GM19438 (cell line): Measurements from ENCODE around the gene TMC1.

Experiments used
- ATAC-seq: cut with Tn5 transposase; IDR thresholded peaks from one replicate; pipeline ENCODE4 v1.9.1; 2021; ENCODE audit warnings: low read depth; ENCODE audit not compliant: unreplicated experiment

Gene TMC1

DNA sequence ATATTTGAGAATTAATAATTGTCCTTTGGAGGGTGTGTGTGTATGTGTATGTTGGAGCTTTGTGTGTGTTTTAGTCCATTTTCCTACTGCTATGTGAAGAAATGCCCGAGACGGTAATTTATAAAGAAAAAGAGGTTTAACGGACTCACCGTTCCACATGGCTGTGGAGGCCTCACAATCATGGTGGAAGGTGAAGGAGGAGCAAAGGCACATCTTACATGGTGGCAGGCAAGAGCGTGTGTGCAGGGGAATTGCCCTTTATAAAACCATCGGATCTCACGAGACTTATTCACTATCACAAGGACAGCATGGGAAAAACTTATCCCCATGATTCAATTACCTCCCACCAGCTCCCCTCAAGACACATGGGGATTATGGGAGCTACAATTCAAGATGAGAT lies 44.1 kb downstream of the TMC1 start:
- ATAC-seq, result no peak

DNA sequence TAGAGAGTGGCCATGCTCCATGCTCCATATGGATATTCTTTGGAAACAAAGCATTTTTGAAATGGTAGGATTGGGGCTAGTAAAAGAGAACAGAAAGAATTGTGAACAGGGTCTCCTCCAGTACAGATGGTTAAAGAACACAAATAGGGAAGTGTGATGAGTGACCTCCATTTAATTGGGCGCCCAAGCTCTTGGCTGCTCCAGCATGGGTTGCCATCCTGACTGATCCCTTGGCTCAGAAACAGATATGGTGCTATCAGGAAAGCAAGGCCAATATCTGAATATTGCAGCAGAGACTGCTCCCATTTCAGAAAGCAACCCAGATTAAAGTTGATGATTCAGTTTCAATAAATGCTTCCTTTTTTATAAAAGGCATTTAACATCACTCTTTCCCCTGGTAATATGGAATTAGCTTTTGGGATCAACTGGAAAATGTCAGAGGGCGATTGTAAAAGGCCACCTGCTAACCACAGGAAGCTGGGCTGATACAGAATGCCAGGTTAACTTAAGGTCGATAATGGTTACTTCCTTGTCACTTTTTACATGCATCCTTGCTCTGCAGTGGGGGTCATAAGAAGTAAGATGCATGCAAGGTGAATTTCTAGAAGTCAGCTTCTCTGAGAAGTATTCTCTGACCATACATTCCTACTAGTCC lies 52.9 kb downstream of the TMC1 start:
- no peak for ATAC-seq

DNA sequence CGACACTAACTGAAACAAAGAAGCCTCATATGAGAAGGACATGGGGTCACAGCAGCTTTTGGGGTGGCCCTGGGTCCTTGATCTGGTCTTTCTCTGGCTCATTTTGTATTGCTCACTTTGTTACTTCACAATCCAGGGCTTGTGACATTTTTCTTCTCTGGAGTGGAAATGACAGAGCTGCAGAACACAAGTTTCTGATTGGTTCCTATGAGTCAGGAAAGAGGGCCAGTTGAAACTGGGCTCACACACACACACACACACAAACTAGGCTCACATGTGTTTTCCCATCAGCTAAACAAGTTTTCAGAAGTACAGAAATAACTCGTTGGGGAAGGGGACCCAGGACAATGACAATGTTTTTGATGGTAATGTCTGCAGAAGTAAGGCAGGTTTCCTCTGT lies 54.3 kb downstream of the TMC1 start:
- no peak for ATAC-seq

DNA sequence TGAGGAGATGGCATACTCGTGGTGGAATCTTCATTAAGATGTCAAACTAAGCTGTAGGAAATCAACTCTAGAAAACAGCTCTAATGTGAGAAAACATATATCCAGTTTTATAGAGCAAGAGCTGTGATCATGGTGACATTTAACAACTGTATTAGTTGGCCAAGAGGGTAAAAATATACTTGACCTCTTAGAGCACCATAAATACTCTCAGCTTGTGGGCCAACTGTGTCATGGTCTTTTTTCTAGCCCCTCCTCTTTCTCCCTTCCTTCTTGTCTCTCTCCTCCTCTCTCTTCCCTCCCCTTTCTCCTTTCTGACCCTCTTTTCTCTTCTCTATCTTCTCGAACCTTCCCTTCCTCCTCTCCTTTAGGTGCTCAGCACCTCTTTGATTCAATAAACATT lies 54.7 kb downstream of the TMC1 start:
- no peak for ATAC-seq

DNA sequence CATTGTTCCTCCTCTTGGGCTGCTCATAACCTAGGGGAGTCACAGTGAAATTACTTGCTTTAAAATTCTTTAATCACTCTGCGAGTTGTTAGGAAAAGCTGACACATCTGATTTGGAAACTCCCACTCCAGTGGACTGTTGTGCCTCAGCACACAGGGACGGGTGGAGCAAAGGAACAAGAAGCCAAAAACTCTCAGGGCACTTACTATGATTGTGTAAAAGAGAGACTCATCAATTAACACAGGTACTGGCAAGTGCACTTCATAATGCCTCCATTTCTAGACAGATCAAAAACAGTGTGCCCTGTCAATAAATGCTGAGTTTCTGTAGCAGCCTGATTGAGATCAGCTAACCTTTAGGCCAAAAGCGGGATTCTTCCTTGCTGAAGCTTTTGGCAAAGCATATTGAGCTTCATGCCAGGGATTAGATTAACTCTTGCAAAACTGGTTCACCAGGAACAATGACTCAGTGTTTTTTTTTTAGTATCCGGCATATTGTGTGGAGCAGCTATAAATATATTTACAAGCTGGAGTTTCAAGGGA lies 55.9 kb downstream of the TMC1 start:
- no peak for ATAC-seq

DNA sequence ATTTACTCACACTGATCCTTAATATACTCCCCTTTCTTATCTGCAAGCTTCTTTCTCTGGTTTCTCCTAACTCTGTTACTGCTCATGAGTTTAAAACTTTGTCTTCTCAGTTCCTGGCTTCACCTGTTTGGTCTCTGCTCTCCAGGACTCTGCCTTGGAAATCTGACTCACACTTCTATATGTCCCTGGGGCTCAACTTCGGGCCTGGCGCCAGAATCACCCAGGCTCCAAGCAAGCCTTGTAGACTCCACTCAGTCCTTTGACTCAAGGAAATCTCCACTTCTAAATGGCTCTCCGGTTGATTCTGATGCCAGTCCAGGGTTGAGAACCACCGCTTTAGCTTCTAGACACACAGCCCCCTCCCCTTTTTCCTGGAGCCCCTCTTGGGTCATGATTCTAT lies 57.8 kb downstream of the TMC1 start:
- no peak for ATAC-seq

DNA sequence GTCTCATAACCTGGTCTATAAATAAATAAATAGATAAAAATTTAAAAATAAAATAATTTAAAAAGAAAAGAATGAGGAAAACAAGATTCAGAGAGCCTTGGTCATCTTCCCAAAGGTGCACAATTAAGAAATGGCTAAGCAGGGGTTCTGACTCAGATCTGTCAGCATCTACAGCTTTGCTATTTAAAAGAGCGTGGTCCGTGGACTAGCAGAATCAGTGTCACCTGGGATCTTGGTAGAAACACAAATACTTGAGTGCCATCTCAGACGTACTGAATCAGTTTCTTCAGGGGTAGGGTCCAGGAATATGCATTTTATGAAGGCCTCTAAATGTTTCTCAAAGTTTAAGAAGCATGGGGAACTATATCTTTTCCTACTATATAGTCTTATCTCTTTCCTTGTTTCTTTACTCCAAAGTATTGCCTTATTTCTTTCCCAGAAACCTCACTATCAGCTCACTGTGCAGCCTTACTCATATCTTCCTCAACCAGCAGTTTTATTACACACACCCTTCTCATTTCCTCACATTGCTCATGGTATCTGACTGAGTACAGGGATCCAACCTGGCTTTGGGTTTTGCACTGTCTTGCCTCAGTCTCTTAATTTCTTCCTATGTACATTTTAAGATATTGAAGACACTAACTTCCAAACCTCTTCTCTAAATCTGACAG lies 58.6 kb downstream of the TMC1 start:
- no peak for ATAC-seq

DNA sequence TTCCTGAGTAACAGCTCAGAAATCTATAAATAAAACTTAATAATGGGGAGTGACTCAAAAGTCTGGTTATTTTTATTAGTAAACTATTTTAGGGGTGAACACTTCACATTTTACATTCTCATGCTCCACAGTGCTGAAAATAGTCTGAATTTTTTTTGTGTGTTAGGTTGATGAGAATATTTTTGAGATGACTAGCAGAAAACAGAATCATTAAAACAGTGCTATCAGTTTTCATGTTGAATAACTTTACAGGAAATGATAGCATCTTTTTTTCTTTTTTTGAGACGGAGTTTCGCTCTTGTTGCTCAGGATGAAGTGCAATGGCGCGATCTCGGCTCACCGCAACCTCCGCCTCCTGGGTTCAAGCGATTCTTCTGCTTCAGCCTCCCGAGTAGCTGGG lies 60.3 kb downstream of the TMC1 start:
- ATAC-seq, result no peak

DNA sequence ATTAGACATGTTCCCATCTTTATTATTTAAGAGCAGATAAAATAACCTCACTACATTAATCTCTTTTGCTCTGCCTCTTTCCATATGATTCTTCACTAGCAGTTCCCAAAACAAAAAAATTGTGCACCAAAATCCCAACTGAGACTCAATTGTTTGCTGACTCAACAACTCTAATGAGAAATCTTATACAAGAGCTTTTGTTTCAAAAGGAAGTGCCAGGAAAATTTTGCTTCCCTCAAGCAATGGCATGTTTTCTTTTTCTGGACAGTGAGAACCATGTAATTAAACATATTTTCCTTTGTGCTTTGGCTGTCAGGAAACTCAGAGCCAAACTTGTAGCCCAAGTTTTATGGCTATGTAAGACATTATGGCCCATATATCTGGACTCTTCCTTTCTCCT lies 62.0 kb downstream of the TMC1 start:
- no peak for ATAC-seq

DNA sequence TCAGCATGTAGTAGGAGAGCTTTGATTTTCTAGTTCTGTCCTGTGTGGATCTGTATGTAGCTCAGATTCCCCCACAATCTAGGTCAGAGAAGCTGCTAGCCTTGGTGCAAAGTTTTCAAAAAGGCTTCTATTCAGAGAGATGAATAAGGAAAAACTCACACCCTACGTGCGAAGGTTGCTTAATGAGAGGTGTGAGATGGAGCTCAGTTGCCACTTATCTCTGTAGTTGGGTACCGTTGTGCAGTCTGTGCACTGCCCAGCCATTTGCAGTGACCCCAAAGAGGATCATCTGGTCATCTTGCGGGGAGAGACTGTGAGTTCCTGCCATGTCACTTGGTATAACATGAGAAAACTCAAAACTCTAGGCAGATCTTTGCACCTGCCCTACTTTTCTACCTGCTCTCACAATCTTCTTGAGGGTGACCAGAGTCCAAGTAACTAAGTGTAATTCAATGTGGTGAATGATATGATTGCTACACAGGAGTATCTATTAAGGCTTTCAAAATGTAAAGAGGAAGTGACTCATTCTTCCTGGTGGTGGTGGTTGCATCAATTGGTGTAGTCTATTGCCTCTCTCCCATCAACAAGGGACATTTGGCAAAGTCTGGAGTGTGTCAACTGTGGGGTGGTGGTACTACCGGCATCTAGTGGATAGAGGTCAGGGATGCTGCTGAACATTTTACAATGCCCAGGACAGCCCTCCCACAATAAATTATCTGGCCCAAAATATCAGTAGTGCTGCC lies 65.2 kb downstream of the TMC1 start:
- ATAC-seq, result no peak

DNA sequence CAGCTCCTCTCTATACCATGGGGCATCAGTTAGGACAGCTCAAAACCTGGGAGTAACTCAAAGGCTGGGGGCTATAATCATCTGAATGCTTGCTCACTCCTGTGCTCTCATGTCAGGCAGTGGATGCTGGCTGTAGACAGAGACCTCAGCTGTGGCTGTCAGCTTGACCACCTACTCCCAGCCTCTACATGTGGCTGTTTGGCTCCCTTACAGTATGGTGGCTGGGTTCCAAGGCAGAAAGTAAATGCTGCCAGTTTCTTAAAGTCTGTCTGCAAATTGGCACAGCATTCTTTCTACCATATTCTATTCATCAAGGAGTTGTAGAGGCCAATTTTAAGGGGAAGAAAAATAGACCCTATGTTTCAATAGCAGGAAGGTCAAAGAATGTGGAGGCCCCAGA lies 66.9 kb downstream of the TMC1 start:
- ATAC-seq, result no peak

DNA sequence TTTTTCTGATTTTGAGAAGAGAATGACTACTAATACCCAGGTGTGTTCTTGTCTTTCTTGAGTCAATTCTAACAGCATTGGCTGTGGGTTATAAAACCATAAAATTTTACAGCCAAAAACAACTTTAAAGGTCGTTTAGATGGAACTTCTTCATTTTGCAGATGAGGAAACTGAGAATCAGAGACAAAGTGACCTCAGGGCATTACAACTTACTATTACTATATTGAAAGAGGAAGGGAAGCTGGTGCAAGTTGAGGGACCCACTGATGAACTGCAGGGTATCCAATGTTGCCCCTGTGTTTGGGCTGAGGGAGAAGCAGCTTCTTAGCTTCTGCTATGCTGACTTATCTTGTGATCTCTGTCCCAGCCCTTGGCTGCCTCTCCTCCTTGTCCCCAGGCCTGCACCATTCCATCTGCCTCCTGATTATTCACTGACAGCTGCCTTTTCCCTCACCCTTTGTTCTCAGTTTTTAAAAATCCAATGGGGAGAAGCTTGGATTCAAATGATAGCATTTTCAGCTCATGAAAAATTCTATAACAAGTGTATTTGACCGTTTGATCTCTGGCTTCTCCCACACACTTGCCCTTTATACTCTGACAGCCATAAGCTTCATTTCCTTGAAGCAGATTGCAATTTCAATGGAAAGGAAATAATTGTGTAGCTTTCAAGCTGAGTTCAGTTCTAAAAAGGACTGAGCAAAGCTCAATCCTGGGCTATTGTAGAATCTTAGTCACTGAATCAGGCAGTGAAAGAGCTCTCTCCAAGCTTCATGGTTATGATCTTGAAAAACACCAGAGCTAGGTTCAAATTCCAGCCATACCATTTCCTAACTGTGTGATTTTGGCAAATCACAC lies 68.5 kb downstream of the TMC1 start:
- no peak for ATAC-seq

DNA sequence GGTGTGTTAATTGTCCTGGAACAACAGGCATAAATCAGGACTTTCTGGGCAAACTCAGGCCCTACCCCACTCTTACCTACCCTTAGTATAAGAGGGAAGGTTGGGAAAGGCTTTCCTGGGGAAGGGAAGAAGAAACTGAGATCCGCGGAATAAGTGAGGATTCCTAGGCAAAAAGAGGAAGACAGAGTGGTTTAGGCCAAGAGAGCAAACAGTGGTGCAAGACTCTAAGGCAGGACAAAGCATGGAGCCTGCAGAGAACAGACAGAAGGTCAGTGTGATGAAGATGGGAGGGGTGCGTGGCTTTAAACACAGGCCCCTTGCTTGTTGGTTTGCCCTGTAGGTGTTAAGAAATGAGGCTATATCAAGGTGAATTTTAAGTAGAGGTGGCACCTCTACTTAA lies 69.4 kb downstream of the TMC1 start:
- no peak for ATAC-seq

DNA sequence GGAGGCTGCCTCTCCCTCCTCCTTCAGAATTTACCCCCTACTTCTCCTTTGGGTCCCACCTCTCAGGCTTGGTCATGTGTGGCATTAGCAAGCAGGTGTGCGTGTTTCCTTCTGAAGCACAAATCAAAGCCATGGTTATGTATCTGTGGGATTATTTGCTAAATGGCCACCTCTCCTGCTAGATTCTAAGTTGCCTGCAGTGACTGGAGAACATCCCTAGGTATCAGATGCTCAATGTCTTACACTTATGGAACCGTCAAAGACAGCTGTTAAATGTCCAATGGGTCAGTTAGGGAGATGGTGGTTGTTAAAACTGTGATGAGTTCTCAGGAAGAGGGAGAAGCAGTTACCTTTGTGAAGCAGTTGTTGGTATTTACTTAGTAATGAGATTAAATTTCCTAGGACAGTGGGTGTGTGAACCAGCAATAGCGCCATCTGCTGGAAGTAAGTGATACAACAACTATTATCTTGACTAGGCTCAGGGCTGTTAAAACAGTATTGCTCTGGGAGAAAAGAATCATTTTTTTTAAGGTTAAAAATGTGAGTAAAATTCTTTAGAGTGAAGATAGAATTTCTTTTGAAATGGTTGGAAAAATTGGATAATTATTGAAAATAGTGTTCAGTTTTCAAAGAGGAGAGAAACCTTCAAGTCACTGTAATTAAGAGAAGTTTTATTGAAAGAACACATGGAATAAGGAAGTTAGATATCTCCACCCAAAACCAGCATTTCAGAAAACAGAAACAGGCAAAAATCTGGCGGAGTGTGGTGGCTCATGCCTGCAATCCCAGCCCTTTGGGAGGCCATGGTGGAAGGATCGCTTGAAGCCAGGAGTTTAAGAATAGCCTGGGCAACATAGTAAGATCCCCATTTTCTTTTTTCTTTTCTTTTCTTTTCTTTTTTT lies 71.3 kb downstream of the TMC1 start:
- peak; percentile 81 for ATAC-seq

DNA sequence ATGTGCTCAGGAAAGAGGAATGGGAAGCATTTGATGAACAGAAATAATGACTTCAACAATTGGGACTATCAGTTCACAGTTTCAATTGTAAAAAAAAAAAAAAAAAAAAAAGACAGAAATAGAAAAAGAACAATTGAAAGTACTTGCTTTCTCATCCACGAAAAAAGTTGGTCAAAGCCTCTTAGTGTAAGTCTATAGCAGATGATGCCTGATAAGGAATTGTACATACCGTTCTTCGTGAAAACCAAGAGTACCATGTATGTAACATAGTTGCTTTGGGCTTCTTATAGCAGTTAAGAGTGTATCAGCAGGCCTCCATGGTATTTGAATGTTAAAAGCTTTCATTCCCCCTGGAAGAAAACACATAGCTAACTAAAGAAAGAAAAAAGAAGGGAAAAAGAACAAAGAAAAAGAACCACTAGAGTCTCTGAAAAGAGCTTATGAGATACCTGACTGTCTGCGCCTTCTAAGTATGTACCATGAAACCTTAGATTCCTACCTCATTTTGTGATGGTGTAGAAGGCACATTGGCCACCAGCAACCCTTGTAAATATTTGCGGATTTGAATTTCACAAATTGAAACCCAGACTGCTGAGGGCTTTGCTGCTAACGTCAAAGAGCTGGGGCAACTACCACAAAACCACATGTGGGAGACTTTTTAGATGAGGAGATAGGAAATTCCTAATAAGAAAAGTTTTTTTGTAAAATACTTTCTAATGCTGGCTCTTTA lies 75.2 kb downstream of the TMC1 start:
- no peak for ATAC-seq

DNA sequence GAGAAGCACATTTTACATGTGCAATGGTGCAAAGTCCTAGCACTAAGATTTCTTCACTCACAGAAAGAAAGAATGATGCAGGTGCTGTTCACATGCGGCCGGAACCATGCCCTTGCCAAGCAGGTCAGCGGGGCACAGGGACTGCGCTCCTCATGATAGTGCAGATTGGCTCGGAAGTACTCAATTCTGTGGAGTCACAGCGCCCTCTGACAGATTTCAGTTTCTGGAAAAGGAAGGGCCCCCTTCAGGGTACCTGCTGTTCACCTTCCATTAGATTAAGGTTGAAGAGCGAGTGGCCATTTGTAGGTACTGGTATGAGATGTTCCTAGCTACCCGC lies 75.7 kb downstream of the TMC1 start:
- ATAC-seq, result no peak

DNA sequence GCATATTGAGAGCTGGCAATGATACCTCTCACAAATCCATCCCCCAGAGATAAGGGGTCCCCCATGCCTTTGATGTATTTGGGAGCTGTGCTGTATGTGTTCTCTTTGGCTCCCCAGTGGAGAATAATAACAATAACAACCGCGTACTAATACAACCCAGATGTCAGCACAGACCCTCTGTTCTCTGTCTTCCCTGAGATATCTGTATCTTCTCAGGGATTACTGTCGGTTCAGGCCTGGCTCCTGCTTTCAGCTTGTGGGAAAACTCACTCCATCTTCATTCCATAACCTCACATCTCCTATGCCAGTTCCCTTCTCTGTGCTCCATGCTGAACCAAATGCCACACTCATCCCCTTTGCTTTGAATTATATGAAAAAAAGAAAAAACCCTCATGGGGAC lies 76.2 kb downstream of the TMC1 start:
- ATAC-seq, result no peak

DNA sequence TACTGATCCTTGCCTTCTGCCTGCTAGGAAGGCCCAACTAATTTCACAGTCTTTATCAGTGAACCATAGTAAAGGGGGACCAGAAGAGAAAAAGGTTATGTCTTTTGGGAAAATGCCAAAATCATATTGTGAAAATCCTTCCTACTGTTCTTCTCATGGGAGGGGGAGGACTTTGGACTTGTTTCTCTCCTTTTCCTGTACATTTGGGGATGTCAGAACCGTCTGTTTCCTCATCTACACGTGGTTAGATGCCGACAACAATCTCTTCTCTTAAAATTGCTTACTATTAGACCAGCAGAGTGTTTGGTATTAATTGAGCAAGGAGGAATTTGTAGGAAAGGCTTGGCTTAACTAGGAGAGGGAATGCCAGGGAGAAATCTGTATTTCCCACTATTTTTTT lies 77.2 kb downstream of the TMC1 start:
- ATAC-seq, result no peak

DNA sequence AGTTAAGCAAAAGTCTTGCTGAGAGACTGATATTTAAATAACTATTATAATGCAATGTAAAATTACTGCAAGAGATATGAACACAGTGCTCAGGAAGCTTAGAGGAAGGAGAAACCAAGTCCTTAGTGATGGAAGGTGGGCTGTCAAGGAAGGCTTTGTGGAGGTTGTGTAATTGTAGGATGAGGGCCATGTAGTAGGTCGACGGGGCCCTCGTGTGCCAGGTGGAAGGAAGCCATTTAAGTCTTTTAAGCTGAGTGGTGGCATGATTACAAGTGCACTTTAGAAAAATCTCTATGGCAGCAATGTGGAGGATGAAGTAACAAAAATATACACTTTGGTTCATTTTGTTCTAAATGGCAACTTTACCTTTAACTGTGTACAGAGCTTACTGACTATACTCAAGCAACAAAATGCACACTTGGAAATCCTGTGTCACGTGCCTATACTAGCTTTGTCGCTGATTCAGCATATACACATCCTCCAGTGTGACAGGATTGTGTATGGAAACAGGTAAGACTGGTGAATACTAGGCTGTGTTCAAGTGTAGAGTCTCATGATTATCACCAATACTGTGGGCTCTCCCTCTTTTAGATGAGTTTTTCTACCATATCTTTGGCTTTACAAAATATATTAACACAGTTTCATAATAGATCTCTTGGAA lies 78.6 kb downstream of the TMC1 start:
- no peak for ATAC-seq
